HepG2 (cell line): ENCODE results near the gene ZMPSTE24. TPM values are rescaled to one million over a fixed set of nuclear protein-coding genes. Genes with fewer than 3 reads are reported as not detected.

Experiments used
- ATF1 ChIP-seq: IDR thresholded peaks from 2 replicates; pipeline ENCODE4 v1.6.1; 2016; ENCODE audit warnings: mild to moderate bottlenecking, control low read depth
- ERF ChIP-seq: IDR thresholded peaks from 2 replicates; pipeline ENCODE4 v1.6.1; 2018; ENCODE audit warnings: missing biosample characterization, missing genetic modification reagents
- FOXK2 ChIP-seq: fragments of 450-650 bp; IDR thresholded peaks from 2 replicates; pipeline ENCODE4 v1.6.1; 2016
- HMG20A ChIP-seq: IDR thresholded peaks from 2 replicates; pipeline ENCODE4 v1.6.1; 2016; ENCODE audit warnings: borderline replicate concordance
- HOXD1 ChIP-seq: sonication (generic); formaldehyde crosslinking; IDR thresholded peaks from 2 replicates; pipeline ENCODE4 v1.5.0; 2020; ENCODE audit warnings: missing genetic modification reagents
- KDM1A ChIP-seq: IDR thresholded peaks from 2 replicates; pipeline ENCODE4 v1.6.1; 2016; ENCODE audit warnings: missing compliant biosample characterization
- MEF2D ChIP-seq: sonication (generic); formaldehyde crosslinking; IDR thresholded peaks from 2 replicates; pipeline ENCODE4 v1.5.1; 2020; ENCODE audit warnings: mild to moderate bottlenecking, missing genetic modification reagents
- MEIS1 ChIP-seq: sonication (generic); formaldehyde crosslinking; IDR thresholded peaks from 2 replicates; pipeline ENCODE4 v1.9.0; 2021; ENCODE audit warnings: mild to moderate bottlenecking, missing genetic modification reagents, moderate library complexity, borderline replicate concordance
- NCOA1 ChIP-seq: sonication (generic); formaldehyde crosslinking; IDR thresholded peaks from 2 replicates; pipeline ENCODE4 v1.9.0; 2021; ENCODE audit warnings: missing genetic modification reagents
- PAX8 ChIP-seq: sonication (generic); formaldehyde crosslinking; IDR thresholded peaks from 2 replicates; pipeline ENCODE4 v1.8.0; 2022; ENCODE audit warnings: mild to moderate bottlenecking, missing genetic modification reagents, borderline replicate concordance
- POLR2AphosphoS5 ChIP-seq: IDR thresholded peaks from 2 replicates; pipeline ENCODE4 v1.6.1; 2012; ENCODE audit warnings: low read depth, low read length
- PRMT3 ChIP-seq: sonication (generic); formaldehyde crosslinking; IDR thresholded peaks from 2 replicates; pipeline ENCODE4 v1.8.1; 2022; ENCODE audit warnings: low read depth, mild to moderate bottlenecking, moderate library complexity, missing genetic modification reagents, borderline replicate concordance
- PRPF4 ChIP-seq: fragments of 200-400 bp; formaldehyde crosslinking; IDR thresholded peaks from 2 replicates; pipeline ENCODE4 v1.6.1; 2016; ENCODE audit warnings: low read length, low read depth; ENCODE audit not compliant: poor library complexity, severe bottlenecking
- RFXANK ChIP-seq: IDR thresholded peaks from 2 replicates; pipeline ENCODE4 v1.6.1; 2016
- SKI ChIP-seq: fragments of 450-650 bp; IDR thresholded peaks from one replicate; pipeline ENCODE4 v1.6.1; 2018; ENCODE audit warnings: mild to moderate bottlenecking; ENCODE audit not compliant: partially characterized antibody
- TOE1 ChIP-seq: sonication (generic); formaldehyde crosslinking; IDR thresholded peaks from 2 replicates; pipeline ENCODE4 v1.4.0; 2020; ENCODE audit warnings: mild to moderate bottlenecking, missing genetic modification reagents
- TOPORS ChIP-seq: sonication (generic); formaldehyde crosslinking; IDR thresholded peaks from 2 replicates; pipeline ENCODE4 v1.8.0; 2023; ENCODE audit warnings: mild to moderate bottlenecking, missing genetic modification reagents
- ZMAT3 ChIP-seq: sonication (generic); formaldehyde crosslinking; conservative IDR thresholded peaks from 2 replicates; pipeline ENCODE4 v1.7.0; 2021; ENCODE audit warnings: missing genetic modification reagents
- ZNF24 ChIP-seq: fragments of 450-650 bp; IDR thresholded peaks from 2 replicates; pipeline ENCODE4 v1.6.1; 2017; ENCODE audit warnings: antibody characterized with exemption, mild to moderate bottlenecking
- ZNF460 ChIP-seq: sonication (generic); formaldehyde crosslinking; IDR thresholded peaks from 2 replicates; pipeline ENCODE4 v1.5.1; 2020; ENCODE audit warnings: missing genetic modification reagents, mild to moderate bottlenecking, borderline replicate concordance
- ZNF501 ChIP-seq: sonication (generic); formaldehyde crosslinking; IDR thresholded peaks from 2 replicates; pipeline ENCODE4 v1.5.1; 2020; ENCODE audit warnings: mild to moderate bottlenecking, moderate library complexity, missing genetic modification reagents
- ZNF552 ChIP-seq: sonication (generic); formaldehyde crosslinking; IDR thresholded peaks from 2 replicates; pipeline ENCODE4 v1.9.0; 2022; ENCODE audit warnings: missing genetic modification reagents, mild to moderate bottlenecking, borderline replicate concordance
- ZNF567 ChIP-seq: sonication (generic); formaldehyde crosslinking; IDR thresholded peaks from 2 replicates; pipeline ENCODE4 v1.8.1; 2023; ENCODE audit warnings: mild to moderate bottlenecking, missing genetic modification reagents, borderline replicate concordance
- ZNF644 ChIP-seq: IDR thresholded peaks from 2 replicates; pipeline ENCODE4 v1.6.1; 2016; ENCODE audit warnings: low read depth
- ZNF747 ChIP-seq: sonication (generic); formaldehyde crosslinking; IDR thresholded peaks from 2 replicates; pipeline ENCODE4 v1.8.1; 2023; ENCODE audit warnings: missing genetic modification reagents, mild to moderate bottlenecking, borderline replicate concordance
- ZNF766 ChIP-seq: sonication (generic); formaldehyde crosslinking; IDR thresholded peaks from 2 replicates; pipeline ENCODE4 v1.5.0; 2020; ENCODE audit warnings: missing genetic modification reagents, borderline replicate concordance
- ZNF768 ChIP-seq: sonication (generic); formaldehyde crosslinking; IDR thresholded peaks from 2 replicates; pipeline ENCODE4 v1.4.0; 2020; ENCODE audit warnings: missing genetic modification reagents
- polyA plus RNA-seq, 8 experiments: library from polyadenylated mRNA; depleted of rRNA in 3 of 8; stranded (reverse) in 7 of 8; unstranded in 1 of 8; fragments of >200 nt; fragmentation: Illumina TruSeq in 4 of 8; extraction: Trizol in 4 of 8; gene quantifications; 2 replicates each; pipeline versions ENCODE4 v1.2.1 to v1.2.3, GENCODE V29; 2011 to 2016; ENCODE audit warnings: low read depth in 4 of 8, missing spikeins in 1 of 8, mixed read lengths in 1 of 8; ENCODE audit not compliant: insufficient read depth in 1 of 8
- total RNA-seq, 5 experiments: library from RNA; depleted of rRNA; stranded (reverse); fragments of >200 nt; fragmentation: Illumina TruSeq; extraction: Trizol; gene quantifications; 2 replicates each; pipeline ENCODE4 v1.2.3, GENCODE V29; 2016; ENCODE audit warnings: low read depth in 1 of 5
- TF ChIP-seq, protein P1 (sequence below): sonication (generic); formaldehyde crosslinking; IDR thresholded peaks from 2 replicates; pipeline ENCODE4 v1.4.0; 2020; ENCODE audit warnings: mild to moderate bottlenecking, low read depth, missing genetic modification reagents
- TF ChIP-seq, protein P2 (sequence below): sonication (generic); formaldehyde crosslinking; IDR thresholded peaks from 2 replicates; pipeline ENCODE4 v1.8.1; 2023; ENCODE audit warnings: mild to moderate bottlenecking, moderate library complexity, missing genetic modification reagents
- TF ChIP-seq, protein P3 (sequence below): IDR thresholded peaks from 2 replicates; pipeline ENCODE4 v1.6.1; 2018; ENCODE audit warnings: missing genetic modification reagents, mild to moderate bottlenecking, missing compliant biosample characterization

ZMPSTE24 gene
- total and polyA plus RNA-seq, 2 of the 13 experiments (the other 11 are each of a cell fraction or from before 2014, with no cell fraction given): 13.6 to 60.2 TPM

DNA sequence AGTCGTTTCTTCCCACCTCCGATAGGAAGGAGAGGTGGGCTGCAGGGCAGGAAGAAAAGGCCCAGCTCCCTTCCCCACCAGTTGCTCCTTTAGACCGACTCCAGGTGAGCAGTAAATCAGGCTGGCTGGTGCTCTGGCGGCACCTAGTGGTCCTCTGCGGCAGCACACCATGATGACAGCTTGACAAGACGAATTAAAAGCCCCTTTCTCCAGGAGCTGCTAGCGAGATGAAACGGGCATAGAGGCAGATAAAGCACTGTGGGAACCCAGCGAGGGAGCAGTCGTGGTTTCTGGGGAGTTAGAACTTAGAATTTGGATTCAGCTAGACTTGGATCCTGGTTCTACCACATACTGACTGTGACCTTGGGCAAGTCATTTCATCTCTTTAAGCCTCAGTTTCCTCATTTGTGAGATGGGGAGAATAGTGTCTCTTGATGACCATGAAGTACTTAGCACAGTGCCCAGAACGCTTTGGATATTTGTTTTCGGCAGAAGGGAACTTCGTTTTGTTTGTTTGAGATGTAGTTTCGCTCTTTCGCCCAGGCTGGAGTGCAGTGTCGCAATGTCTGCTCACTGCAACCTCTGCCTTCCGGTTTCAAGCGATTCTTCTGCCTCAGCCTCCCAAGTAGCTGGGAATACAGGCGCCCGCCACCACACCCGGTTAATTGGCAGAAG is 80.8 kb downstream of the ZMPSTE24 start (continued):
- TF ChIP-seq, protein P1, sequence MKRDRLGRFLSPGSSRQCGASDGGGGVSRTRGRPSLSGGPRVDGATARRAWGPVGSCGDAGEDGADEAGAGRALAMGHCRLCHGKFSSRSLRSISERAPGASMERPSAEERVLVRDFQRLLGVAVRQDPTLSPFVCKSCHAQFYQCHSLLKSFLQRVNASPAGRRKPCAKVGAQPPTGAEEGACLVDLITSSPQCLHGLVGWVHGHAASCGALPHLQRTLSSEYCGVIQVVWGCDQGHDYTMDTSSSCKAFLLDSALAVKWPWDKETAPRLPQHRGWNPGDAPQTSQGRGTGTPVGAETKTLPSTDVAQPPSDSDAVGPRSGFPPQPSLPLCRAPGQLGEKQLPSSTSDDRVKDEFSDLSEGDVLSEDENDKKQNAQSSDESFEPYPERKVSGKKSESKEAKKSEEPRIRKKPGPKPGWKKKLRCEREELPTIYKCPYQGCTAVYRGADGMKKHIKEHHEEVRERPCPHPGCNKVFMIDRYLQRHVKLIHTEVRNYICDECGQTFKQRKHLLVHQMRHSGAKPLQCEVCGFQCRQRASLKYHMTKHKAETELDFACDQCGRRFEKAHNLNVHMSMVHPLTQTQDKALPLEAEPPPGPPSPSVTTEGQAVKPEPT (CRISPR knock-in tag): no peak
- TF ChIP-seq ATF1 (CRISPR knock-in tag): no peak
- peak; percentile 51; the same call in 1 of the 2 replicates for TF ChIP-seq HOXD1 (CRISPR knock-in tag)
- peak; percentile 100 for TF ChIP-seq ZNF460 (CRISPR knock-in tag)
- peak; percentile 43; the same call in 1 of the 2 replicates for TF ChIP-seq ERF (CRISPR knock-in tag)
- TF ChIP-seq PRPF4: no peak
- no peak for TF ChIP-seq POLR2AphosphoS5
- TF ChIP-seq ZNF501: peak; percentile 71
- no peak for TF ChIP-seq ZNF24
- TF ChIP-seq KDM1A (CRISPR knock-in tag): peak; percentile 47; the same call in 1 of the 2 replicates
- TF ChIP-seq ZNF567 (CRISPR knock-in tag): peak; percentile 80; the same call in 1 of the 2 replicates
- no peak for TF ChIP-seq ZMAT3 (CRISPR knock-in tag)
- TF ChIP-seq ZNF768 (CRISPR knock-in tag): 0 out of 2 replicates have a peak, but pooled peaks have one; percentile 29
- no peak for TF ChIP-seq HMG20A
- TF ChIP-seq SKI: no peak
- TF ChIP-seq TOE1: no peak
- no peak for TF ChIP-seq TOPORS (CRISPR knock-in tag)
- no peak for TF ChIP-seq RFXANK (CRISPR knock-in tag)
- TF ChIP-seq, protein P2, sequence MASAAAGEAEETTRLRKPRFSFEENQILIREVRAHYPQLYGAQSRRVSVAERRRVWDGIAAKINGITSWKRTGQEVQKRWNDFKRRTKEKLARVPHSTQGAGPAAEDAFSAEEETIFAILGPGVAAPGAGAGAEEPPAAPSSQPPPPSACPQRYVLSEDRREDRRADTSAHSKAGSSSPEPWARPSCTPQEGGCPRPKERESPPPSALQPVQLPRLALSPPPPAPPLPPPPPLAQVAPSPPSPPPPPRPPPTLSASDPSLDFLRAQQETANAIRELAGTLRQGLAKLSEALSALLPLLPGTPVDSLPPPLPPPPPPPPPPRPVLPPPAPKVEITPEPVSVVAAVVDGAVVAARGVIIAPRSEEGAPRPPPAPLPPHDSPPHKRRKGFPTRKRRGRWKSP (CRISPR knock-in tag): no peak
- TF ChIP-seq ZNF747 (CRISPR knock-in tag): no peak
- no peak for TF ChIP-seq PAX8 (CRISPR knock-in tag)
- no peak for TF ChIP-seq PRMT3 (CRISPR knock-in tag)
- TF ChIP-seq ZNF644 (CRISPR knock-in tag): no peak
- no peak for TF ChIP-seq ZNF552 (CRISPR knock-in tag)
- TF ChIP-seq NCOA1 (CRISPR knock-in tag): no peak
- no peak for TF ChIP-seq ZNF766 (CRISPR knock-in tag)
- TF ChIP-seq FOXK2: no peak
- TF ChIP-seq, protein P3, sequence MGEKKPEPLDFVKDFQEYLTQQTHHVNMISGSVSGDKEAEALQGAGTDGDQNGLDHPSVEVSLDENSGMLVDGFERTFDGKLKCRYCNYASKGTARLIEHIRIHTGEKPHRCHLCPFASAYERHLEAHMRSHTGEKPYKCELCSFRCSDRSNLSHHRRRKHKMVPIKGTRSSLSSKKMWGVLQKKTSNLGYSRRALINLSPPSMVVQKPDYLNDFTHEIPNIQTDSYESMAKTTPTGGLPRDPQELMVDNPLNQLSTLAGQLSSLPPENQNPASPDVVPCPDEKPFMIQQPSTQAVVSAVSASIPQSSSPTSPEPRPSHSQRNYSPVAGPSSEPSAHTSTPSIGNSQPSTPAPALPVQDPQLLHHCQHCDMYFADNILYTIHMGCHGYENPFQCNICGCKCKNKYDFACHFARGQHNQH (CRISPR knock-in tag): no peak; the same call in 1 of the 2 replicates
- peak; percentile 62; the same call in 1 of the 2 replicates for TF ChIP-seq MEF2D (CRISPR knock-in tag)
- TF ChIP-seq MEIS1: no peak
